ENCODE results near the gene HOXB4.

Gene HOXB4

GRCh38 chr17:48571826-48572417 lies 6.2 kb downstream of the HOXB4 start:
- DNase-seq (ENCODE audit: low spot score), result no peak

GRCh38 chr17:48571024-48571818 lies 6.9 kb downstream of the HOXB4 start:
- no peak for DNase-seq (ENCODE audit: low spot score)

GRCh38 chr17:48570325-48571023 lies 7.7 kb downstream of the HOXB4 start:
- DNase-seq (ENCODE audit: low spot score), result no peak

- no peak for DNase-seq (ENCODE audit: low spot score)
Observed at GRCh38 chr17:48569674-48570324, 8.4 kb downstream of the HOXB4 start.

GRCh38 chr17:48569240-48569582 lies 8.9 kb downstream of the HOXB4 start:
- DNase-seq (ENCODE audit: low spot score), result no peak

GRCh38 chr17:48568499-48569239 lies 9.5 kb downstream of the HOXB4 start:
- DNase-seq (ENCODE audit: low spot score), result no peak

GRCh38 chr17:48567646-48568354 lies 10.3 kb downstream of the HOXB4 start:
- DNase-seq (ENCODE audit: low spot score), result no peak

- DNase-seq (ENCODE audit: low spot score), result no peak
Observed at GRCh38 chr17:48567209-48567608, 10.9 kb downstream of the HOXB4 start.

GRCh38 chr17:48566717-48567116 lies 11.4 kb downstream of the HOXB4 start:
- no peak for DNase-seq (ENCODE audit: low spot score)

GRCh38 chr17:48565925-48566710 lies 12.0 kb downstream of the HOXB4 start:
- no peak for DNase-seq (ENCODE audit: low spot score)

- no peak for DNase-seq (ENCODE audit: low spot score)
Observed at GRCh38 chr17:48565022-48565554, 13.1 kb downstream of the HOXB4 start.

- peak; percentile 61 for DNase-seq (ENCODE audit: low spot score)
Observed at GRCh38 chr17:48564188-48565021, 13.7 kb downstream of the HOXB4 start.

GRCh38 chr17:48563867-48564187 lies 14.3 kb downstream of the HOXB4 start:
- no peak for DNase-seq (ENCODE audit: low spot score)

- no peak for DNase-seq (ENCODE audit: low spot score)
Observed at GRCh38 chr17:48563385-48563838, 14.7 kb downstream of the HOXB4 start.

GRCh38 chr17:48562934-48563333 lies 15.2 kb downstream of the HOXB4 start:
- DNase-seq (ENCODE audit: low spot score), result no peak

GRCh38 chr17:48561884-48562810 lies 16.0 kb downstream of the HOXB4 start:
- no peak for DNase-seq (ENCODE audit: low spot score)

- DNase-seq (ENCODE audit: low spot score), result no peak
Observed at GRCh38 chr17:48559840-48560817, 18.0 kb downstream of the HOXB4 start.
